ENCODE results near the gene HAGH. TPM values are rescaled to one million over a fixed set of nuclear protein-coding genes. Genes with fewer than 3 reads are reported as not detected.

Gene HAGH
- polyA plus RNA-seq, 1 experiment, result 51.6 TPM

- peaks cover 3% of the 10 kb centered on the region; the same call in 1 of the 2 replicates for H3K36me3 ChIP-seq (ENCODE audit: control insufficient read depth, insufficient read depth, low read length)
- POLR2A ChIA-PET, result no interaction called here
- CTCF ChIA-PET, result no interaction called here
- no peak for TF ChIP-seq CTCF (IDR thresholded peaks at IDR 0.05; ENCODE audit: insufficient read depth, low read depth, low read length)
- H3K4me3 ChIP-seq (ENCODE audit: low read depth, low read length), result no peak overlapping the region
- no peak for DNase-seq (ENCODE audit: low read depth)
- no peaks in the 10 kb centered on the region for H3K27me3 ChIP-seq (ENCODE audit: control insufficient read depth, insufficient read depth, low read length)
Measured at GRCh38 chr16:1794221-1794871, 32.3 kb downstream of the HAGH start.

- no peak for TF ChIP-seq CTCF (IDR thresholded peaks at IDR 0.05; ENCODE audit: insufficient read depth, low read depth, low read length)
- H3K4me3 ChIP-seq (ENCODE audit: low read depth, low read length), result no peak within 1 kb of the TSS
- peaks cover 4% of the 10 kb centered on the region for H3K36me3 ChIP-seq (ENCODE audit: control insufficient read depth, insufficient read depth, low read length)
- POLR2A ChIA-PET, result no interaction called here
- CTCF ChIA-PET, result no interaction called here
- no peak for DNase-seq (ENCODE audit: low read depth)
- no peaks in the 10 kb centered on the region for H3K27me3 ChIP-seq (ENCODE audit: control insufficient read depth, insufficient read depth, low read length)
Measured at GRCh38 chr16:1793578-1794220, 32.9 kb downstream of the HAGH start, which contains the start of gene IGFALS. Gene IGFALS, minus strand, starts transcription at chr16:1793705. Its CDS starts 53 bp downstream, at chr16:1793652.

GRCh38 chr16:1792836-1793577 lies 33.6 kb downstream of the HAGH start:
- CTCF ChIA-PET, result no interaction called here
- Histone ChIP-seq H3K27me3 (ENCODE audit: control insufficient read depth, insufficient read depth, low read length) (no peaks in the 10 kb centered on the region), H3K4me3 (ENCODE audit: low read depth, low read length) (no peak overlapping the region), H3K36me3 (ENCODE audit: control insufficient read depth, insufficient read depth, low read length) (peaks cover 7% of the 10 kb centered on the region)
- POLR2A ChIA-PET, result no interaction called here
- no peak for TF ChIP-seq CTCF (IDR thresholded peaks at IDR 0.05; ENCODE audit: insufficient read depth, low read depth, low read length)
- DNase-seq (ENCODE audit: low read depth), result no peak

- CTCF ChIA-PET, result interaction anchor here (1.7 kb wide), 1 partner anchor 10 kb away, joined by 3 read pairs; the partner anchor contains the start of genes NUBP2 and SPSB3
Measured at GRCh38 chr16:1791943-1792812, 34.4 kb downstream of the HAGH start.

More at GRCh38 chr16:1791943-1792812, 34.4 kb downstream of the HAGH start:
- no peak for DNase-seq (ENCODE audit: low read depth)
- Histone ChIP-seq H3K36me3 (ENCODE audit: control insufficient read depth, insufficient read depth, low read length) (peaks cover 9% of the 10 kb centered on the region), H3K4me3 (ENCODE audit: low read depth, low read length) (no peak overlapping the region), H3K27me3 (ENCODE audit: control insufficient read depth, insufficient read depth, low read length) (no peaks in the 10 kb centered on the region)
- POLR2A ChIA-PET, result no interaction called here
- TF ChIP-seq CTCF (IDR thresholded peaks at IDR 0.05; ENCODE audit: insufficient read depth, low read depth, low read length), result no peak
